MM.1S (cell line): ENCODE measurements around the gene PRMT7.

Experiments
- DNase-seq: peaks from one replicate; pipeline ENCODE4 v3.0.0-alpha.2; 2015
- H2AFZ ChIP-seq: fragments of 300-600 bp; sonication (generic); 2 replicates; pipeline ENCODE4 v1.6.0; 2016; ENCODE audit warnings: antibody characterized with exemption, low read length
- H3F3A ChIP-seq: fragments of 300-600 bp; sonication (generic); 2 replicates; pipeline ENCODE4 v1.6.1; 2016; ENCODE audit warnings: mild to moderate bottlenecking, antibody characterized with exemption, low read length, moderate library complexity, mixed read lengths; ENCODE audit not compliant: insufficient read depth
- H3K27ac ChIP-seq: fragments of 300-600 bp; sonication (generic); 2 replicates; pipeline ENCODE4 v1.5.1; 2016; ENCODE audit warnings: mild to moderate bottlenecking, low read length
- H3K27me3 ChIP-seq: fragments of 300-600 bp; sonication (generic); replicated peaks from 2 replicates; pipeline ENCODE4 v1.6.0; 2016; ENCODE audit warnings: low read length; ENCODE audit not compliant: insufficient read depth
- H3K36me3 ChIP-seq: fragments of 300-600 bp; sonication (generic); replicated peaks from 2 replicates; pipeline ENCODE4 v1.6.1; 2016; ENCODE audit warnings: mild to moderate bottlenecking, low read length, mixed read lengths; ENCODE audit not compliant: insufficient read depth
- H3K4me1 ChIP-seq: fragments of 300-600 bp; sonication (generic); 2 replicates; pipeline ENCODE4 v1.6.1; 2016; ENCODE audit warnings: low read length, mixed read lengths
- H3K4me2 ChIP-seq: fragments of 300-600 bp; sonication (generic); 2 replicates; pipeline ENCODE4 v1.6.0; 2016; ENCODE audit warnings: low read depth, low read length
- H3K4me3 ChIP-seq: fragments of 300-600 bp; sonication (generic); 2 replicates; pipeline ENCODE4 v1.5.1; 2016; ENCODE audit warnings: low read length, mixed read lengths
- H3K79me2 ChIP-seq: fragments of 300-600 bp; sonication (generic); 2 replicates; pipeline ENCODE4 v1.6.1; 2016; ENCODE audit warnings: mixed run types, low read length, mixed read lengths
- H3K9ac ChIP-seq: fragments of 300-600 bp; sonication (generic); 2 replicates; pipeline ENCODE4 v1.6.1; 2016; ENCODE audit warnings: low read length, mixed read lengths
- H3K9me2 ChIP-seq: fragments of 300-600 bp; sonication (generic); replicated peaks from 2 replicates; pipeline ENCODE4 v1.6.1; 2016; ENCODE audit warnings: mild to moderate bottlenecking, low read length, mixed read lengths; ENCODE audit not compliant: insufficient read depth
- H3K9me3 ChIP-seq: fragments of 300-600 bp; sonication (generic); replicated peaks from 2 replicates; pipeline ENCODE4 v1.6.1; 2016; ENCODE audit warnings: mild to moderate bottlenecking, low read length, mixed read lengths; ENCODE audit not compliant: insufficient read depth
- H4K20me1 ChIP-seq: fragments of 300-600 bp; sonication (generic); 2 replicates; pipeline ENCODE4 v1.6.1; 2016; ENCODE audit warnings: mild to moderate bottlenecking, low read length, moderate library complexity, mixed read lengths; ENCODE audit not compliant: insufficient read depth
- CTCF ChIP-seq: fragments of 300-600 bp; sonication (generic); IDR thresholded peaks from 2 replicates; pipeline ENCODE4 v1.5.1; 2016; ENCODE audit warnings: antibody characterized with exemption, low read length, mixed read lengths
- EZH2 ChIP-seq: fragments of 300-600 bp; sonication (generic); optimal IDR thresholded peaks from 2 replicates; pipeline ENCODE3; 2017; ENCODE audit warnings: low read depth, mild to moderate bottlenecking, antibody characterized with exemption, low read length, mixed read lengths
- EZH2phosphoT487 ChIP-seq: fragments of 300-600 bp; sonication (generic); IDR thresholded peaks from 2 replicates; pipeline ENCODE4 v1.6.1; 2018; ENCODE audit warnings: antibody characterized with exemption, low read length

PRMT7 gene

GRCh38 chr16:68366062-68366461 lies 55.2 kb downstream of the PRMT7 start:
- Histone ChIP-seq H3K4me1 (peaks cover 36% of the 10 kb centered on the region), H2AFZ (no peak overlapping the region), H3F3A (peaks cover 31% of the 10 kb centered on the region), H3K27me3 (no peaks in the 10 kb centered on the region), H3K79me2 (peaks cover 5% of the 10 kb centered on the region; the same call in 1 of the 2 replicates), H3K4me3 (no peak overlapping the region), H4K20me1 (no peaks in the 10 kb centered on the region), H3K27ac (no peak overlapping the region), H3K9me2 (no peaks in the 10 kb centered on the region), H3K4me2 (no peak overlapping the region), H3K36me3 (no peaks in the 10 kb centered on the region), H3K9me3 (no peaks in the 10 kb centered on the region), H3K9ac (no peak overlapping the region)
- TF ChIP-seq EZH2phosphoT487 = no peak
- no peak for TF ChIP-seq CTCF
- TF ChIP-seq EZH2 = no peak
- no peak for DNase-seq

DNA sequence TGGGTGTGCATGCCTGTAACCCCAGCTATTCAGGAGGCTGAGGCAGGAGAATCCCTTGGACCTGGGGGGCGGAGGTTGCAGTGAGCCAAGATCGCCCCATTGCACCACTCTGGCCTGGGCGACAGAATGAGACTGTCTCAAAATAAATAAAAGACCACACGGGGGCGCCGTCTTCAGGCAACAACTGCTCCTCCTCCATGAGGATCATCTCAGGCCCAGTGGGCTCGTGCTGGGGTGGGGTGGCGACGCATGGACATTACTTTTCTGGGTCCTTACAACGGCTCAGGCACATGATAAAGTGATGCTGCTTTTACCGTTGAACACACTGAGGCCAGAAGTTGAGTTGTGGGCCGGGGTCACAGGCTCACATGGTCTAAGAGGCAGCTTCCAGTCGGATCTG lies 56.2 kb downstream of the PRMT7 start:
- TF ChIP-seq EZH2phosphoT487 = no peak
- peak; percentile 26 for TF ChIP-seq CTCF
- TF ChIP-seq EZH2 = no peak
- H4K20me1 ChIP-seq = no peaks in the 10 kb centered on the region
- H3K4me3 ChIP-seq = no peak overlapping the region
- no peak overlapping the region for H3K4me2 ChIP-seq
- no peaks in the 10 kb centered on the region for H3K36me3 ChIP-seq
- no peak overlapping the region for H2AFZ ChIP-seq
- no peaks in the 10 kb centered on the region for H3K27me3 ChIP-seq
- no peaks in the 10 kb centered on the region for H3K9me2 ChIP-seq
- no peak for DNase-seq
- H3K9me3 ChIP-seq = no peaks in the 10 kb centered on the region
- H3F3A ChIP-seq = peaks cover 32% of the 10 kb centered on the region
- peaks cover 9% of the 10 kb centered on the region; the same call in 1 of the 2 replicates for H3K79me2 ChIP-seq
- H3K9ac ChIP-seq = no peak overlapping the region
- peaks cover 37% of the 10 kb centered on the region for H3K4me1 ChIP-seq
- H3K27ac ChIP-seq = peak overlapping the region; percentile 98; the same call in 1 of the 2 replicates

GRCh38 chr16:68367440-68367839 lies 56.6 kb downstream of the PRMT7 start:
- Histone ChIP-seq H3K27me3 (no peaks in the 10 kb centered on the region), H3F3A (peaks cover 32% of the 10 kb centered on the region), H3K9me2 (no peaks in the 10 kb centered on the region), H3K9me3 (no peaks in the 10 kb centered on the region), H3K27ac (peak overlapping the region; percentile 98), H4K20me1 (no peaks in the 10 kb centered on the region), H2AFZ (no peak overlapping the region), H3K79me2 (peaks cover 9% of the 10 kb centered on the region; the same call in 1 of the 2 replicates), H3K4me2 (peak overlapping the region; percentile 89; the same call in 1 of the 2 replicates), H3K9ac (0 out of 2 replicates have a peak overlapping the region, but pooled peaks have one; percentile 66), H3K4me1 (peaks cover 37% of the 10 kb centered on the region), H3K4me3 (no peak overlapping the region; the same call in 1 of the 2 replicates), H3K36me3 (no peaks in the 10 kb centered on the region)
- no peak for DNase-seq
- TF ChIP-seq EZH2 (no peak), EZH2phosphoT487 (no peak), CTCF (no peak)
